Adipose tissue (tissue), 3 donors: ENCODE measurements around the gene FBLN1. TPM values are rescaled to one million over a fixed set of nuclear protein-coding genes. Genes with fewer than 3 reads are reported as not detected.
"Not testable (repeated sequence)": the region's sequence is repeated elsewhere in the genome, so short reads cannot be mapped to it uniquely, and the experiment has no call there.

ENCODE experiments used
- H3K27ac ChIP-seq: one replicate; pipeline ENCODE4 v1.5.1; 2013; ENCODE audit warnings: low read depth, low read length
- WGBS, 3 donors: extraction: QIAGEN DNeasy Blood & Tissue Kit; methylation state at CpG; one replicate each; pipeline ENCODE4 v1.1.7; 2013; 5-methylcytosine and 5-hydroxymethylcytosine counted together
- polyA plus RNA-seq, 3 donors: library from polyadenylated mRNA; stranded (reverse); fragments of 200-250 nt; gene quantifications; one replicate each; pipeline ENCODE4 v1.2.3, GENCODE V29; 2013
- donor health status: healthy with polysubstance abuse.
- donor health status: Bipolar disorder and iron deficiency.
- donor health status: healthy.

Gene FBLN1
- polyA plus RNA-seq, 3 donors, result 33.2 to 280 (median 121) TPM

DNA sequence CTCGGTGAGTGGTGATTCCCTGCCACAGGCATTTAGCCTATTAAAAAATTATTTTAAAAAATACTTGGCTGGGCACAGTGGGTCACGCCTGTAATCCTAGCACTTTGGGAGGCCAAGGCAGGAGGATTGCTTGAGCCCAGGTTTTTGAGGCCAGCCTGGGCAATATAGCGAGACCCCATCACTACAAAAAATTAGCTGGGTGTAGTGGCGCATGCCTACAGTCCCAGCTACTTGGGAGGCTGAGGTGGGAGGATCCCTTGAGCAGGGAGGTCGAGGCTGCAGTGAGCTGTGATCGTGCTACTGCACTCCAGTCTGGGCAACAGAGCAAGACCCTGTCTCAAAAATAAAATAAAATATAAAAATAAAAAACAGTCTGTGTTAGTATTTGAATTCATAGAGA lies 33.2 kb downstream of the FBLN1 start:
- H3K27ac ChIP-seq, result not testable (repeated sequence)
- 91 to 95% (median 93%) methylated on average over 6 of the region's 6 CpGs for WGBS, 3 donors

DNA sequence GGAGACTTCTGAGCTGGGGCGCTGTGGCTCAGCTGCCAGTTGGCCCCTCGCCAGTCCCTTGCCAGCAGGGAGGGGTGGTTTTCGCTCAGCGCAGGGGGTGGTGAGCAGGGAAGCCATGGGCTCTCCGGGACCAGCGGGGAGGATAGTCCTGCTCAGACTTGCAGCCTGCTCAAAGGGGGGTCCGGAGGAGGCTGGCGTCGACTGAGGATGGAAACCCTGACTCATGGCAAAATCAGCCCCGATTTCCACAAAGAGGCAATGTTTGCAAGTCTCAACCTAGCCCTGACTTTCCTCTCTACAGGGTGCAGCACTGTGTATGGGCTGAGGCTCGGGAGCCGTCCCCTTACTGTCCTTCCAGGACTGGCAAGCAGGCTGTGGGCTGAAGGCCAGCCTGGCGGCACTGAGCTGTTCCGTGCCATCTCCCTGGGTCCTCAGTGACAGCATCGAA lies 35.1 kb downstream of the FBLN1 start:
- WGBS, 3 donors, result 49 to 75% (median 58%) methylated on average over 15 of the region's 15 CpGs
- no peak overlapping the region for H3K27ac ChIP-seq

DNA sequence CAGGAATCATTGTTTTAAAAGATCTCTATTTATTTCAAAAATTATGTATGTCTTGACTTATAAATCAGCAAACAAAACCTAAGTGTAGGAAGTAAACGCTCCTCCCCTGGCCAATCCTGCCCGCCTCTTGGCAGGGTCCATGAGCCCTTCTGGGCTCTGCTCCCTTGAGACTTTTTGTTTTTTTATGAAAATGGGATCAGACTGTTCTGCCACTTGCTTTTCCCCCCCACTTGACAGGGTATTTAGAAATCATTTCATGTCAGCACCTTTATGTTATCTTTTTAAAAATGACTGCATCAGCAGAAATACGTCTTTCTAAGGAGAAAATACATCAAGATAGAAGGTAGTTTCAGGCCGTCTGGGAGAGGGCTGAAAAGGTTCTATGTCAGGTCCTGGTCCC lies 35.6 kb downstream of the FBLN1 start:
- WGBS, 3 donors, result 58 to 68% (median 62%) methylated on average over 4 of the region's 4 CpGs
- H3K27ac ChIP-seq, result no peak overlapping the region

DNA sequence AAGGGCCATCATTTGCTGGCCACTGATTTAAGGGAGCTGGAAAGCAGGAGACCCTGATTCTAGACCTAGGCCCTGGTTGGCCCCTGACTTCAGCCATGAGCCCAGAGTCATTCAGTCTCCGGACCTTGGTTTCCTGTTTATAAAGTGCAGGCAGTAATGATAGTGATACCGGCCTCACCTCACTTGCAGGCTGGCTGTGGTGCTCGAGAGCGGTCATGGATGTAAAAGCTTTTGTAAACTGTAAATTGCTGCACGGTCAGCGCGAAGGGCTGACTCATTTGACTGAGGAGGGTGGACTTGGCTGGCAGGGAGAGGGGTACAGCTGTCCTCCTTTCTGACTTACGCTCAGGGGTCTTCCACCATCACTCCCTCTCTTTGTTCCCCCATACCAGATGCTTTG lies 37.4 kb downstream of the FBLN1 start:
- 74 to 78% (median 77%) methylated on average over 8 of the region's 8 CpGs for WGBS, 3 donors
- H3K27ac ChIP-seq, result no peak overlapping the region

DNA sequence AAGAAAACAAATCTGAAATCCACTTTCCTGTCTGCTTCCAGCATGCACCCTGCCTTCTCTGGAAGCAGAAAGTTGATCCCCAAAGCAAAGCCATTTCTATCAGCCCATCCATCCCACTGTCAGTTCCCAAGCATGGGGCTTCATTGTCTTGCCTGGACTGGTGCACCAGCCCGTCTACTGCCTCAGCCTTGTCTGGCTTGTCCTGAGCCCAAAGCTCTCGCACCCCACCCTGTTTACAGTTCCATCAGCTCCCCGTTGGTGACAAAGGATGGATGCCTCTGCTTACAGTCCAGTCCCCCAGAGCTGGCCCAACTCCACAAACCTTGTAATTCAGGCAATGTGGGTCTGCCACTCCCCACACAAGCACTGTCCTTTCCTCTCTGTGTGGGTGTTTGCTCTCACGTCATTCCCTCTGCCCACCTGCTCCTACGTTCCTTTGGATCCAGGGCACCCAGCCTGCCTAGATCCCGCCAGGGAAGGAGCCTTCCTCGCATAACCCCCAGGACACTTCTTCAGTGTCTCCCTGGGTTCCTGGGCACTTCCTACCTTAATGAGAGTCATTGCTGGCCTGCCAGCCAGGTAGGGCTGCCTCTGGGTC lies 38.8 kb downstream of the FBLN1 start:
- H3K27ac ChIP-seq, result no peak overlapping the region
- 72 to 89% (median 88%) methylated on average over 7 of the region's 7 CpGs for WGBS, 3 donors

DNA sequence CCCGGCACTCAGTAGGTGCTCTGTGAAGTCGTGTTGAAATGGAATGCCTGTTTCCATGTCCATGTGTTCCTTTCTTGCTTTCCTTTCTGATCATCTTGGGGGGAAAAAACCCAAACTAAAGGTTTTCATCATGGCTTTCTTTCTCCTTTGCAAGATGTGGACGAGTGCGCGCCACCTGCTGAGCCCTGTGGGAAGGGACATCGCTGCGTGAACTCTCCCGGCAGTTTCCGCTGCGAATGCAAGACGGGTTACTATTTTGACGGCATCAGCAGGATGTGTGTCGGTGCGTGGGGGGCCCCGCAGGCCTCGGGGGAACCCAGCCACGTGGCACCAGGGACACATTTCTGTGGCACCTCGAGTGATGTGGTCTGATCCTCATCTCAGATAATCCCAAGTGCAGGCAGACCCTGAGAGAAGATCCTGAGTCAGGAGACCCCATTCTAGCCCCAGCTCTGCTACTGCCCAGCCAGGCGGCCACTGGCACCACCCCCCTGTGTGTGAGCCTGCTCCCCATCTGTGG lies 39.4 kb downstream of the FBLN1 start:
- WGBS, 3 donors, result 83 to 91% (median 91%) methylated on average over 19 of the region's 19 CpGs
- no peak overlapping the region for H3K27ac ChIP-seq

DNA sequence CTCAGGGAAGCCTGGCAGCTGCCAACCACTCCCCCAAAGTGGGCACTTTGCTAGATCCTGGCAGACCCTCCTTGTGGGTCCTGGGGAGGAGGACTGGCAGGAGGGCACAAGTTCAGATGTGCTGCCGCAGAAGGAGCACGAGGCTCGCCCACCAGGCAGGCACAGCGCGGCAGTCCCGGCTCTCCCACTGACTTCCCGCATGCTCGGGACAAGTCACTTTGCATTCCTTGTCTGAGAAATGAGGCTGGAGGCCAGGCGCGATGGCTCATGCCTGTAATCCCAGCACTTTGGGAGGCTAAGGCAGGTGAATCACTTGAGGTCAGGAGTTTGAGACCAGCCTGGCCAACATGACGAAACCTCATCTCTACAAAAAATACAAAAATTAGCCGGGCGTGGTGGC lies 40.1 kb downstream of the FBLN1 start:
- WGBS, 3 donors, result 87 to 98% (median 97%) methylated on average over 13 of the region's 13 CpGs
- not testable (repeated sequence) for H3K27ac ChIP-seq

DNA sequence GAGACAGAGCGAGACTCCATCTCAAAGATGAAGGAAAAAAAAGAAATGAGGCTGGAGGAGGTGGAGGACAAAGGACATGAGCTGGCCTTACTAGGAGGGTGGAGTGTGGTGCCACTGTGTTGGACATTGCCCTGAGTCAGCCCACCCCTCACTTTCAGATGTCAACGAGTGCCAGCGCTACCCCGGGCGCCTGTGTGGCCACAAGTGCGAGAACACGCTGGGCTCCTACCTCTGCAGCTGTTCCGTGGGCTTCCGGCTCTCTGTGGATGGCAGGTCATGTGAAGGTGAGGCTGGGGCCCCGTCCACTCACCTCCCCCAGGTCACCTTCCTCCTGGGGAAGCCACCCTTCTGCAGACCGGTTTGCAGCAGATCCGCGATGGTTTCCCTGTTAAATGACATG lies 40.6 kb downstream of the FBLN1 start:
- WGBS, 3 donors, result 86 to 95% (median 93%) methylated on average over 13 of the region's 13 CpGs
- H3K27ac ChIP-seq, result no peak overlapping the region

DNA sequence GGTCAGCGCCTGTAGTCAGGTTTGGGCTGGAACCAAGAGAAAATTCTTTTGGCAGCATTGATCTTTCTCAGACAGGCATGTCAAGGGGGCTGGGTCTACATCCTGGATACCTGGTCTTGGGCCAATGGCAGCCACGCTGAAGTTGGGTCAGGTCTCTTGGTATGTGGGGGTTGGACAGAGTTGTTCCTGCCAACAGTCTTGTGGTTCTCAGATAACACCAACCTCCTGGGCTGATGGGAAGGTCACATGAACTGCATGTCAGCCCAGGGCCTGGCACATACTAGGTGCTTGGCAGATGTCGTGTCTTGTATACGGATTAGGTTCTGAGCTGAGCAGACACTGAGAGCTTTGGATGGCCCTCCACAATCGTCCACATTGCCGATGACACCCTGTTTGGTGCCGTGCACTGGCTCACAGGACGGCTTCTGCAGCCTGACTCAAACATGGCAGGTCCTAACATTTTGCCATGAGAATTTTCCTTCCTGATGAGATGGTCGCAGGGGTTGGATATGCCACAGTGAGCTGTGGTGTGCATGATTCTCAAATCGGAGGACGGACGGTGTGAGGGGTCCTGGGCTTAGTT lies 42.0 kb downstream of the FBLN1 start:
- no peak overlapping the region for H3K27ac ChIP-seq

DNA sequence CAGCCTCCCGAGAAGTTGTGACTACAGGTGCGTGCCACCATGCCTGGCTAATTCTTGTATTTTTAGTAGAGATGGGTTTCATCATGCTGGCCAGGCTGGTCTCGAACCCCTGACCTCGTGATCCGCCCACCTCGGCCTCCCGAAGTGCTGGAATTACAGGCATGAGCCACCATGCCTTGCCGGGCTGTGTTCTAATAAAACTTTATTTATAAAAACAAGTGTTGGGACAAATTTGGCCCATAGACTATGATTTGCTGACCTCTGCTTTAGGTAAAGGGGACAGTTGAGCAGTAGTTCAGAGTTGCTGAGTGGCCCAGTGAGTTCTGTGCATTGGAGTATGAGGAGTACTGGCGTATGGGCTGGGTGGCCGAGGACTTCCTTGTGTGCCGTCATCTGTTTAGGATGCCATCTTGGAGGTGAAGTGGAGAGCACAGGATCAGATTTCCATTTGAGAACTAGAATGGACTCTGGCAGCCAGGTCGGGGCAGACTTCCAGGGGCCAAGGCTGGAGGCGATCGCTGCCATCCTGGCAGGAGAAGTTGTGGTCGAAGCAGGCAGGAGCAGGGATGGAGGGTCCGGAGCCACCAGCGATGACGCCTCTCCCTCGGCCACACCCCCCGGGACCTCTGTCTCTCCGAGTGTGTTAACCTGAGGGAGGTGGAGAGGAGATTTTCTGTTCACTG lies 43.8 kb downstream of the FBLN1 start:
- 89 to 90% (median 90%) methylated on average over 21 of the region's 21 CpGs for whole genome bisulfite sequencing, 3 donors
- no peak overlapping the region for H3K27ac ChIP-seq

More for the DNA sequence above, 42.0 kb downstream of the FBLN1 start:
- 81 to 83% (median 83%) methylated on average over 12 of the region's 12 CpGs for WGBS, 3 donors

DNA sequence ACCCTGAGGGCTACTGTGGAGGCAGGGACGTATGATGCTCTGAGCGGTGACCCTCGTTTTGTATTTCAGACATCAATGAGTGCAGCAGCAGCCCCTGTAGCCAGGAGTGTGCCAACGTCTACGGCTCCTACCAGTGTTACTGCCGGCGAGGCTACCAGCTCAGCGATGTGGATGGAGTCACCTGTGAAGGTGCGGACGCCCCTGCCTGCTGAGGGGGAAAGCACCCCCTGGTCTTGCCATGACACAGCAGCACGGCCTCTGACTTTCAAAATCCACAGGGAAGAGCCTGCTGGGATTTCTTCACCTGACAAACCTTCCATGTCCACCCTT lies 44.3 kb downstream of the FBLN1 start:
- 86 to 92% (median 90%) methylated on average over 11 of the region's 11 CpGs for WGBS, 3 donors
- H3K27ac ChIP-seq, result no peak overlapping the region

DNA sequence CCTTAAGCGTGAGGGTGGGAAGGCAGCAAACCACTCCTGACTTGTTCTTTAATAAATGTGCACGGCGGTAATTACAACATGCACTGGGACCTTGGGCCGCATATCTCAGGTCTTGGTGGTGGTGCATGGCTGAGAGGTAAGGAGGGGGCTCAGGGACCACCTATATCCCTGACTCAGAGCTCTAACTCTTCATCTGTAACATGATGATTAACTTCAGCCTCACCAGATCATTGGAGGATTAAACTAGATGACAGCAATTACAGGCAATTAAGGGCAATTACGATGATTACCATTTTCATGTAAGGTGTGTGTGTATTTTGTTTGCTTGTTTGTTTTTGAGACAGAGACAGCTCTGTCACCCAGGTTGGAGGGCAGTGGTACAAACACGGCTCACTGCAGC lies 45.0 kb downstream of the FBLN1 start:
- no peak overlapping the region for H3K27ac ChIP-seq
- WGBS, 3 donors, result 77 to 85% (median 81%) methylated on average over 6 of the region's 6 CpGs

DNA sequence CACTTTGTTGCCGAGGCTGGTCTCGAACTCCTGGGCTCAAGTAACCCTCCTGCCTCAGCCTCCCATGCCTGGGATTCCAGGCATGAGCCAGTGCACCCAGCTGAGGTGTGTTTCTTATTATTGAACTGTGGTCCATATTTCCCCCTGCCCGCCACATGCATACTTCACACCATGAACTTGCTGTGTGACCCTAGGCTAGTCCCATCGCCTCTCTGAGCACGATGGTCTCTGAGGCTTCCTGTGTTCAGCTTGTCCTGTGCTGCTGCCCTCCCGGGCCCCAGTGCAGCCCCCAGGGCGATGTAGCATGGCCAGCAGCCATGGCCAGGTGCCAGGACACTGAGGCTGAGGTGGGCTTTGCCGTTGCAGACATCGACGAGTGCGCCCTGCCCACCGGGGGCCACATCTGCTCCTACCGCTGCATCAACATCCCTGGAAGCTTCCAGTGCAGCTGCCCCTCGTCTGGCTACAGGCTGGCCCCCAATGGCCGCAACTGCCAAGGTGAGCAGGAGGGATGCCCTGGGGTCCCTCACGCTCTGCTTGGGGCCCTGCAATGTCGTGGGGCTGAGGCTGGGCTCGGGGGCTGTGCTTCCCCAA lies 45.7 kb downstream of the FBLN1 start:
- no peak overlapping the region for H3K27ac ChIP-seq
- WGBS, 3 donors, result 75 to 87% (median 83%) methylated on average over 18 of the region's 18 CpGs

DNA sequence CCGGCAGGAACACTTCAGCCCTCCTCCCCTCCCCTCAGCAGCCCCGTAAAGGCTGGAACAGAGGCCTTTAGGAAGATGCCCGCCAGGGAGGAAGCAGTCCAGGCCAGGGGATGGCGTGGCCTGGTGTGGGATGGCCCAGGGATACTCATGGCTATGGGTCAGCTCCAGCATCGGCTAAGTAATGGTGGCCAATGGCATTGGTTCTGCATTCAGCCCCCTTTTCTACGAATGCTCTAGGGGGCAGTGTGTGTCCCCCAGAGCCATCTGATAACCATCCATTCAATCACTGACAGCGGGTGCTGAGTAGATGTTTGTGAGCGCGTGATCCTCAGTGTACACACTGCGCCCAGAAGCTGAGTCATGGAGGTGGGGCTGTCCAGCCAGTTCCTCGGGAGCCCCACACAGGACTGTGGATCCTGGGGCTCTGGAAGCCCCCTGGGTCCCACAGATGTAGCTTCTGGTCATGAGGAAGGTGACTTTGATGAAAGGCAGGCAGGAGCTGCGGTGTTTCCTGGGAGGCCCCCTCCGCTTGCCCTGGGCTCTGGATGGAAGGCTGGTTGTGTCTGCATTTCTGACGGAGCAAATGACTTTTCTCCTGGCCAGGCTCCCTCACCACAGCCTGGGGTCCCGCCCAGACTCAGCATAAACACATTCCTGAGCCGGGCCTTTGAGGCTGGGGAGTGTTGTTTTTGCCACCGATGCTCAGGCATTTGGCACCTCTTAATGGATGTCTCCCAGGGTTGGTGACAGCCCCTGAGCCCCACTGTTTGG lies 46.5 kb downstream of the FBLN1 start:
- no peak overlapping the region for H3K27ac ChIP-seq
- 60 to 71% (median 64%) methylated on average over 17 of the region's 17 CpGs for WGBS, 3 donors

DNA sequence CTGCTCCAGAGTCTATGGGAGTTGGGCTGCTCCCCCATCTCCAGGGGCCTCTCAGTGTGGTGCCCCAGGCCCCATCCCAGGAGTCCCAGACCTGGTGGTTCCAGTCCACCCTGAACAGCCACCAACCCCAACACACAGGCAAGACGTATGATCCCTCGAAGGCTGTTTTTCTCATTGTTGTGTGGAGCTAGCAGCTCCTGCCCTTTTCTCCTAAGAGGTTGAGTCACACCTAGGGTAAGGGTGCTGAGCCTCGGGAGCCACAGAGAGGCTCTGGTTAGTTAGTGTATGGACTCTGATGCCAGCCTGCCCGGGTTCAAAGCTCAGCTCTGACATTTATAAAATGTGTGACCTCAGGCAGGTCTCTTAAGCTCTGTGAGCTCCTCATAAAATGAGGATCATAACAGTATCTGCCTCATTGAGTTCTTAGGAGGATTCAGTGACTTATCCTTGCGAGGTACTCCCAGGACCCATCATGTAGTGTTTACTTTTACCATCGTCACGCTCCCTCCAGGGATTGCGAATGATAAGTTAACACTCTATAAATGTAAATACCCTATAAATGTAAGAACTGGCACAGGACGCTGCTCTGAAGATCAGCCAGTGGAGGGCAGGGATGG lies 47.2 kb downstream of the FBLN1 start:
- no peak overlapping the region for H3K27ac ChIP-seq
- 83 to 90% (median 87%) methylated on average over 9 of the region's 9 CpGs for WGBS, 3 donors

DNA sequence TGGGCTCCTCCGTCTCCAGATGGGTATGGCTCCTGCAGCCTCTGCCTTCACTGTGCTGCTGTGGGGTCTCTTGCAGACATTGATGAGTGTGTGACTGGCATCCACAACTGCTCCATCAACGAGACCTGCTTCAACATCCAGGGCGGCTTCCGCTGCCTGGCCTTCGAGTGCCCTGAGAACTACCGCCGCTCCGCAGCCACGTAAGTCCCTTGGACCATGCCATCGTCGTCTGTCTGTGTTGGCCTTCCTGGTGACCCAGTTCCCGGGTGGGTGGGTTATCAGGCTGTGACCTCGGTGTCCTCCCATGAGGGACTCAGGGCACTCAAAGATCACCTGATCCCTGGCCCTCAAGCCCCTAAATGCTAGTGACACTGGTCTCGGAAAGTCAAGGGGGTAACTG lies 47.7 kb downstream of the FBLN1 start:
- no peak overlapping the region for H3K27ac ChIP-seq
- WGBS, 3 donors, result 90 to 94% (median 93%) methylated on average over 14 of the region's 14 CpGs

DNA sequence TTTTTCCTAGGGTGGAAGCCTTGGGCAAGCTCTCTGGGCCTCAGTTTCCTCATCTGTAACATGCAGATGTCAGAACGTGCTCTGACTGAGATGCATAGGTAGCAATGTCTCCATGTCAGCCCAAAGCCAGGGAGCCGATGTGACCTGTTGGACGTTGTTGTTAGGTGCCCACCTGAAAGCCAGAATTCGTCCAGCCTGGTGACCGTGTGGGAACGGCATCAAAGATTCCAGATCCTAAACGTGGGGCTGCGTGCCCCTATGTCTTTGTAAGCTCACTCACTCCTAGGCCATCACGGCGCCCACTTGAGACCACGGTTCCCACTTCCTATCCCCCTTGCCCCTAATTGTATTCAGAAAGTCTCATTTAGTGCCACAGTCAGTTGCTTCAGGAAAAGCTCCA lies 48.2 kb downstream of the FBLN1 start:
- 82 to 89% (median 87%) methylated on average over 11 of the region's 11 CpGs for WGBS, 3 donors
- H3K27ac ChIP-seq, result no peak overlapping the region

DNA sequence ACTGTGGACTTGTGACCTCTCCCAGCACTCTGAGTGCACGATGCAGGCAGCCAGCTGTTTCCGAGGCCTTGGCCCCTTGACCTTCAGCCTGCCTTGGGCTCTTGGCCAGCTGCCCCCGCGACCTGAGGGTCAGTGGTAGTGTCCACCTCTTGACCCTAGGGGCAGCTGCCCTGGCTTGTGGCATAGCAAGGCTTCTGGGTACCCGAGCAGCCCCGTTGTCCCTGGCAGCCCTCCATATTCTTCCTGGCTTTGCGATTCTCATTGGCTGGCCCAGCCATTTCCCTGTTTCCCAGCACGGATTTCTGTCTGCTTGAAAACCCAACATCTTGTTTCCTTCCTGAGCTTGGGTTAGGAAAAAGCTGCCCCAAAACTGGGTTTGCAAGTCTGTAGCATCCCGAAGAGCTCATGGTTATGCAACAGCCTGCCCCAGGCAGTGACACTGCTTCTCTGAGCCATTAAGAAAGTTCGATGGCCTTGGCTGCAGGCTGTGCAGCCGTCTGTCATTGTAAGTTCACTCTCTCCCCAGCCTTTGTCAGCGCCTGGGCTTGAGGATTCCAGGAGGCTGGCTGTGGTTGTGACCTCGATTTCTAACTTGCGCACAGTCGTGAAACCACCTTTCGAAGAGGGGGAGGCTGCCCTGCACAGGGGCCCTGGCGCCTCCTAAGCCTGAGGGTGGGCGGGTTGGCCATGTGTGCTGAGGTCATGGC lies 48.8 kb downstream of the FBLN1 start:
- no peak overlapping the region for H3K27ac ChIP-seq
- 60 to 61% (median 60%) methylated on average over 18 of the region's 18 CpGs for WGBS, 3 donors
